Mucosa of stomach (tissue), 1 donor: ENCODE results near the gene PAXX.

Source experiments
- H3K27me3 ChIP-seq: one replicate; pipeline ENCODE4 v1.7.0; 2013; ENCODE audit warnings: mild to moderate bottlenecking, low read length; ENCODE audit not compliant: control insufficient read depth, insufficient read depth
- H3K36me3 ChIP-seq: one replicate; pipeline ENCODE4 v1.7.0; 2013; ENCODE audit warnings: low read length; ENCODE audit not compliant: control insufficient read depth, insufficient read depth
- H3K4me1 ChIP-seq: one replicate; pipeline ENCODE4 v1.7.0; 2013; ENCODE audit warnings: mild to moderate bottlenecking, low read length; ENCODE audit not compliant: control insufficient read depth, insufficient read depth
- H3K4me3 ChIP-seq: one replicate; pipeline ENCODE4 v1.7.0; 2013; ENCODE audit warnings: low read length
- H3K9ac ChIP-seq: one replicate; pipeline ENCODE4 v1.7.0; 2013; ENCODE audit warnings: mild to moderate bottlenecking, low read length, moderate library complexity
- H3K9me3 ChIP-seq: one replicate; pipeline ENCODE4 v1.7.0; 2013; ENCODE audit warnings: mild to moderate bottlenecking, low read length, moderate library complexity; ENCODE audit not compliant: control insufficient read depth
- donor health status: Pancreatic carcinoma.

The PAXX gene

GRCh38 chr9:137040568-137040967 is 48.3 kb downstream of the PAXX start:
- Histone ChIP-seq H3K4me1 (peaks cover 30% of the 10 kb centered on the region), H3K36me3 (no peaks in the 10 kb centered on the region), H3K9me3 (no peaks in the 10 kb centered on the region), H3K27me3 (peaks cover 3% of the 10 kb centered on the region), H3K4me3 (no peak overlapping the region), H3K9ac (no peak overlapping the region)

- Histone ChIP-seq H3K36me3 (no peaks in the 10 kb centered on the region), H3K9me3 (no peaks in the 10 kb centered on the region), H3K4me1 (peaks cover 29% of the 10 kb centered on the region), H3K4me3 (no peak overlapping the region), H3K9ac (no peak overlapping the region), H3K27me3 (no peaks in the 10 kb centered on the region)
These were observed 48.9 kb downstream of the PAXX start for GRCh38 chr9:137041124-137041523.

GRCh38 chr9:137042751-137043727 is 50.8 kb downstream of the PAXX start:
- Histone ChIP-seq H3K9ac (peak overlapping the region; percentile 1), H3K9me3 (no peaks in the 10 kb centered on the region), H3K4me3 (no peak overlapping the region), H3K36me3 (no peaks in the 10 kb centered on the region), H3K27me3 (peaks cover 7% of the 10 kb centered on the region), H3K4me1 (peaks cover 33% of the 10 kb centered on the region)
